GM19452 (cell line): Measurements from ENCODE around the gene ZYX.
"Not testable (repeated sequence)": the region's sequence is repeated elsewhere in the genome, so short reads cannot be mapped to it uniquely, and the experiment has no call there.

ENCODE experiments used
- ATAC-seq: cut with Tn5 transposase; IDR thresholded peaks from one replicate; pipeline ENCODE4 v1.9.1; 2021; ENCODE audit not compliant: unreplicated experiment

ZYX gene

DNA sequence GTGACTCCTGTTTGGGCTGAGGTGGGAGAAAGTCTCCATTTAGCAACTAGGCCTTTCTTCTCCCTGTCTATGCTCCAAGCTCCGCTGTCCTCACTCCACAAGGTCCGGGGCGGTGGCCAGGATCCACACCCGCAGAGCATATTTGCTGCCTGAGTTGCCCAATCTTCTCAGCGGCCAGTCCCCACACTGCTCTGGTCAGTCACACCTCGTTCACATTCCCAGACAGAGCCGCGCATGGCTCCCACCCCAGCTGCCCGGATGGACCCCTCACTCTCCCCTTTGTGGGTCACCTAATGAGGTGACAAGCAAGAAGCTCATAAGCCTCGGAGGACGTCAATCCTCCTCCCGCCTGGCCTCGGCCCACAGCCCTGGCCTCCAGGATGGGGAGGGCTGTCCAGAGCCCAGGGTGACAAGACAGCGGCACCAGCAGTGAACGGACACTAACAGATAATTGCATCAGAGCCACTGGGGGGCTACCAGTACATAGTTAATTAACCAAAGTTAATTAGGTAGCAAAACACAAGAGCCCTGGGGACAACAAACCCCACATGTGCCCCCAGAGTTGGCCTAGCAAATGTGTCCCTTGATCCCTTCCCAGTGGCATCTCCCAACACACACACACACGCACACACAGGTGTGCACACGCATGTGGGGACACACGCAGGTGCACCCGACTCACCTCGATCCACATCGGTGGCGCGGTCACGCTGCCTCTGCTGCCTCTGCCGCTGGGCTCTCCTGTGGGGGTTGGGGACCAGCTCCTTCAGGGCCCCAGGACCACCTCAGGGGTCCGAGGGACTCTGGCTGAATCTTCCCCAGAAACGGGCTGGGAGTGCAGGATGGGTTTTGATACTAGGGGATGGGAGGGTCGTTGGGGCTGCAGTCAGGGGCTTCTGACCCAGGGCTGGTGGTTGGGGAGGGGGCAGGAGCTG is 15.7 kb downstream of the ZYX start:
- ATAC-seq, result no peak

DNA sequence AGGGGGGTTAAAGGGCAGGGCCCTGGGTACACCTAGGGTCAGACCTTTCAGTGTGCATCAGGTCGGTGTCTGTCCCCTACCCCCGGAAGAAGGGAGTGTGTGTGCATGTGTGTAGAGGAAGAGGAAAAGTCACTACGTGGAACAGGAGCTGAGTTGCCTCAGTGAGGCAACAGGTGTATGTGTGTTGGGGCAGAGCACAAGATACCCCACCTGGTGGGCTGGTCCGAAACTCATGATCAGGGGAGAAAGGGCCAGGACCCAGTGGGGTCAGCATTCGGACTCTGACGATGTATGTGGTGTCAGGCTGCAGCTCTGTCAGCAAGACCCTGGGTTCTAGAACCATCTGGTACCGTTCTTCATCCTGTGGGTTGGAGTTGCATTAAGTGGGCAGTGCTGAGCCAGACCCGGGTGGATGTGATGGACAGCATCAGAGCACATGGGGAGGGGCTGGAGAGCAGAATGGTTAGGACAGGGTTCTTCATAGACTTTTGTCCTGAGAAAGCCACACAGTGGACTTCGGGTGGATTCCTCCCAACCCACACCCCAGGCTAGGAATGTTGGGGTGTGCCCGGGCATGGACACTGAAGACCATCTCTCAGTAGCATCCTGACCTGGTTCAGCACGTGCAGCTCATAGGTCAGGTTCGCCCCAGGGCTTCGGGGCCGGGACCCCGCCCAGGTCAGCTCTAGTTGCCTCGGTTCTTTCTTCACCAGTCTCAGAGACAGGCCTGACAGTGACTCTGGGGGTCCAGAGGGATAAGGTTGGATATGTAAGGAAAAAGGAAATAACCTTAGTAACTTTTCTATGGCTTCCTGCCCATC is 16.8 kb downstream of the ZYX start:
- no peak for ATAC-seq

GRCh38 chr7:143398616-143399015 is 17.5 kb downstream of the ZYX start:
- no peak for ATAC-seq

DNA sequence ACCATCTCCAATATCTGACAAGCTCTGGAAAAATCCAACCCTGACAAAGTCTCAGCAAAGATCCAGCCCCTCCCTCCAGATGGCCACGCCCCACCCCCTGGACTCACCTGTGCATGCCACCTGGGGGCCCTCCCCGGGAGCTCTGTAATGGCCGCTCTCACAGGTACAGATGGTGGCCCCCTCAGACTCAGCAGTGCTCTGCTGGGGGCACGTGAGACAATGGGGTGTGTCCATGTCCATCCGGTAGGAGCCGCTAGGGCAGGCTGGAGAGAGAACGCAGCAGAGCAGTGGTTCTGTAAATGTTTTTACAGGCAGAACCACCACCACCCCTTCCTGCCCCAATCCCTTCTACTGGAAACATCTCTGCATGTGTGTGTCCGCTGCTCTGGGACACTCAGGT is 18.0 kb downstream of the ZYX start:
- ATAC-seq, result no peak

DNA sequence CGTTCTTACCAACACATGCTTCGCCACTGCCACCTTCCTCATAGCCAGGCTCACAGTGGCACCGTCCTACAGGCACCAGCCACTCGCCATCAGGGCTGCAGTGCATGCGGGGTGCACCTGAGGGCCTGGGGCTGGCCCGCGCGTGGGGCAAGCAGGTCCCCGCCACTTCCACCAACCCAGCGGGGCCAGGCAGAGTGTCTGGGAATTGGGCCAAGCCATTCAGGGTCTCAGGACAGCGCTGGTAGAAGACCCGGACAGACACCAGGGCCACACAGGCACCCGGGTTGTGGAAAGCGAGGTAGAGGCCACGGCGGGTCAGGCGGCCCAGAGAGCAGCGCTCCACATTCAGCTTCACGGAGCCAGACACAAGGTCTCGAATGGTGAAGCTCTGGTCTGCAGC is 18.5 kb downstream of the ZYX start:
- no peak for ATAC-seq

- no peak for ATAC-seq
These were observed 20.1 kb downstream of the ZYX start for GRCh38 chr7:143401265-143401664.

DNA sequence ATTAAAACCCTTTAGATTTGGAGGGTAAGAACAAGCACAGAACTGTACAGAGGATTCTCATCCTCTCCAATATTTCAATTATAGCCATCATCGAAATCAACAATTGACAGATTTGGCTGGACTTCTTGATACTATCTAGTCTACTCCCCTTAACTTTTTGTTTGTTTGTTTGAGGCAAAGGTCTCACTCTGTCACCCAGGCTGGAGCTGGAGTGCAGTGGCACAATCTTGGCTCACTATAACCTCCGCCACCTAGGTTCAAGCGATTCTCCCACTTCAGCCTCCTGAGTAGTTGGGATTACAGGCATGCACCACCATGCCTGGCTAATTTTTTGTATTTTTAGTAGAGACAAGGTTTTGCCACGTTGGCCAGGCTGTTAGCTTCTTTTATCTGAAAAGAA is 21.1 kb downstream of the ZYX start:
- ATAC-seq, result not testable (repeated sequence)

DNA sequence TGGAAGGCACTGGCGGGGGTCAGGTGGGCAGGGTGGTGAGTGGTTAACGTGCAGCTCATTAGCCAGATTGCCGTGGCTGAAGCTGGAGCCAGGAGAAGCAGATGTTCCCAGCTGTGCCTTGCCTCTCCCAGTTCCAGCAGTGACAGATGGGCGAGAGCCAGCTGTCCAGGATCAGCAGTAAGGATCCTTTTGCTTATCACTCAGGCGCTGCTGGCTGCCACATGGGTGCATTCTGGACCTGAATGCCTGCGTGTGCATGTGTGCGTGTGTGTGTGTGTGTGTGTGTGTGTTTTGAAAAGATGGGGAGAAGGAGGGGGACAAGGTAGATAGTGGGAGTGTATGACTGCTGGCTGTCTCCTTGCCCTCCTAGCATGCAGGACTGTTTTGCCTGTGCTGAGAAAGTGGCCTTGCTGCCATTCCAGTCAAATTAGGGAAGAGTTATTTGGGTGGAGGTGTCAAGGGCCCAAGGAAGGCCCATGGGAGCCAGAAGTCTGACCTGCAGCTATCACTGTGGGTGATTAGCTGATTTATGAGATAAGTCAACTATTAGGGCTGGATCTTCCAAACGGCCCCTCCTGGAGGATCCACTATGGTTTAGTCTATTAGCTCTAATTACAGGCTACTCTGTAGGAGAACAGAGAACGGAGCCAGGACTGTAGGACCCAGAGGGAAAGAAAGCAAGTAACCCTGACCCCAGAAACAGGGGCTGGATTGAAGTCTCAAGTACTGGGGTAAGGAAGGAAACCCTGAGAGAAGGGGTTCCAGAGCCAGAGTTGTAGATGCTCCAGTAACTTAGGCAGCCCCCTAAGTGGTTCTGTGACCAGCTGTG is 24.2 kb downstream of the ZYX start:
- ATAC-seq, result no peak

DNA sequence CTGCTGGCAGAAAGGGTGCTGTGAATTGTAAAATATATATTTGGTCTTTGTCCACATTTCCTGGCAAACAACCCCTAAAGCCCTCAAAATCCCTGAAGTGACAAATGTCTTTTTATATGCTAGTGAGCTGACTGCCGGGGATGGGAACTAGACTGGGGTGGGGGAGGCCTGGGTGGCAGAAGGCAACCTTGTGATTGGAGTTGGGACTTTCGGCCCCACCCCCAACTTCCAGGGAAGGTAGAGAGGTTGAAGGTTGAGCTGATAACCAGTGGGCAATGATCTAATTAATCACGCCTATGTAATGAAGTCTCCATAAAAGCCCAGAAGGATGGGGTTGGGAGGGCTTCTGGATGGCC is 24.8 kb downstream of the ZYX start:
- no peak for ATAC-seq

GRCh38 chr7:143407287-143408251 is 26.4 kb downstream of the ZYX start:
- no peak for ATAC-seq

GRCh38 chr7:143408252-143408685 is 27.1 kb downstream of the ZYX start:
- no peak for ATAC-seq

- no peak for ATAC-seq
These were observed 27.8 kb downstream of the ZYX start, which contains the start of gene EPHA1 for GRCh38 chr7:143408686-143409561. EPHA1 (minus strand) TSS chr7:143408856; CDS start chr7:143408805, 51 bp downstream.

GRCh38 chr7:143410521-143411004 is 29.4 kb downstream of the ZYX start:
- ATAC-seq, result no peak

DNA sequence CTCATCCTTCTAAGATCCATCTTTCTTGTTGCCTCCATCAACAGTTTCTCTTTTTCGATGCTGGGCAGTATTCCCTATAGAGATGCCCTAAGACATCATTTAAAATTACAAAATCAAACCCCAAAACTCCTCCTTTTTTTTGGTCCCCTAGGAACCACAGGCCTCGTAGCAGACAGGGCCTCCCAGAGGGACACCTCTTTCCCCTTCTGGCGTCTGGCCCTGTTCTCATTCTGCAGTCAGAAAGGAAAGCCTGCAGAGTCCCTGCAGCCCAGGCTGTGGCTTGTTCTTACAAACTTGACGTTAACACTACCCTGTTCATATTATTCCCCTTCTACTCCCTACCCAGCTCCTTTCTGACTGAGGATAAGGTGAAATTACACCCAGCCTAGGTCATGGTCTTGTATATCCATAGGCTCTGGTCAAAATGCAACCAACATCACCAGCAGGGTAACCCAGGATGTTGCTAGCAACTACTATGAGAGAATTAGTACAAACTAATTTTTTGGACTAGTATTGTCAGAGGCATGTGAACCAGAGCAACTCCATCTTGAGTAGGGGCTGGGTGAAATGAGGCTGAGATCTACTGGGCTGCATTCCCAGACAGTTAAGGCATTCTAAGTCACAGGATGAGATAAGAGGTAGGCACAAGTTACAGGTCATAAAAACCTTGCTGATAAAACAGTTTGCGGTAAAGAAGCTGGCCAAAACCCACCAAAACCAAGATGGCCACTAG is 31.0 kb downstream of the ZYX start:
- ATAC-seq, result no peak

- no peak for ATAC-seq
These were observed 32.0 kb downstream of the ZYX start for GRCh38 chr7:143413123-143413522.

- ATAC-seq, result not testable (repeated sequence)
These were observed 34.1 kb downstream of the ZYX start for GRCh38 chr7:143415209-143415608.

DNA sequence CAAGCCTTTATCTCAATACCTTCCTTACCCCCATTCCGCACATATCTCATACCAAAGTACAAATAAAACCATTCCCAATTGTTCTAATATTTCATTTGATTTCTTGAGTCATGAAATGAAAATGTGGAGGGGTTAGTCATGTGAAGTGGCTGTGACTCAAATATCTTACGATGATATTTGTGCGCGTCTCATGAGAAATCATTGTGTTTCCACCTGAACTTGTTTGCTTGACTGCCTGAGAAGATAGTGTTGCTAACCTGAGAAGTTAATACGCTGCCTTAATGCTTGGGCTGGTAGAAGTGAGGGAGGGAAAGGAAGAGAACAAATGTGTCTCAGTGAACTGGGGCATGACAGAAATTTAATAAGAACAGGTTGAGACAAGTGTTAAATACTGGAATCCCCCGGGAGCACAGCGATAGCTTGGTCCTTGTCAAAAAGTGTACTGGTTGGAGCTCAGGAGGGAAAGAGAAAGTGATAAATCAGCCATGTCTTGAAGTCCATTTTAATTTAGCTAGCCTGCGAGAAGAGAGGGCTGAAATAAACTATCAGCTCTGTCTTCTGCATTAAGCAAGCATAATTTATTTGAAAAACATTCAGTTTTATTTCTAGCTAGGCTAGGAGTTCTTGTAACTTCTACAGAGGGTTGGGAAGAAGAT is 34.7 kb downstream of the ZYX start:
- ATAC-seq, result no peak
